HG03442 (cell line): ENCODE results near the gene MAPK9.

Experiments
- ATAC-seq: cut with Tn5 transposase; IDR thresholded peaks from one replicate; pipeline ENCODE4 v1.9.1; 2021; ENCODE audit warnings: mild to moderate bottlenecking, moderate library complexity; ENCODE audit not compliant: unreplicated experiment

The MAPK9 gene

GRCh38 chr5:180208038-180208434 is 83.8 kb downstream of the MAPK9 start:
- no peak for ATAC-seq

- ATAC-seq = no peak
Measured at GRCh38 chr5:180207593-180207992, 84.3 kb downstream of the MAPK9 start.

- no peak for ATAC-seq
Measured at GRCh38 chr5:180206993-180207392, 84.9 kb downstream of the MAPK9 start.

GRCh38 chr5:180205916-180206315 is 86.0 kb downstream of the MAPK9 start:
- ATAC-seq = no peak

GRCh38 chr5:180204276-180204819 is 87.5 kb downstream of the MAPK9 start:
- ATAC-seq = no peak

GRCh38 chr5:180202939-180203573 is 88.8 kb downstream of the MAPK9 start:
- ATAC-seq = no peak

GRCh38 chr5:180201051-180201987 is 90.6 kb downstream of the MAPK9 start:
- ATAC-seq = no peak

GRCh38 chr5:180199390-180199789 is 92.5 kb downstream of the MAPK9 start:
- ATAC-seq = no peak

- ATAC-seq = no peak
Measured at GRCh38 chr5:180198208-180198607, 93.7 kb downstream of the MAPK9 start.

GRCh38 chr5:180197016-180197702 is 94.7 kb downstream of the MAPK9 start:
- no peak for ATAC-seq

GRCh38 chr5:180194410-180195345 is 97.2 kb downstream of the MAPK9 start:
- ATAC-seq = no peak

GRCh38 chr5:180193749-180194375 is 98.0 kb downstream of the MAPK9 start:
- no peak for ATAC-seq

- no peak for ATAC-seq
Measured at GRCh38 chr5:180191716-180192115, 100.2 kb downstream of the MAPK9 start.

GRCh38 chr5:180187767-180188166 is 104.1 kb downstream of the MAPK9 start:
- no peak for ATAC-seq
